ENCODE data around the gene LRP5.
A peak's percentile ranks its signal among the peaks of the same experiment; 100 is the strongest.

Gene LRP5

DNA sequence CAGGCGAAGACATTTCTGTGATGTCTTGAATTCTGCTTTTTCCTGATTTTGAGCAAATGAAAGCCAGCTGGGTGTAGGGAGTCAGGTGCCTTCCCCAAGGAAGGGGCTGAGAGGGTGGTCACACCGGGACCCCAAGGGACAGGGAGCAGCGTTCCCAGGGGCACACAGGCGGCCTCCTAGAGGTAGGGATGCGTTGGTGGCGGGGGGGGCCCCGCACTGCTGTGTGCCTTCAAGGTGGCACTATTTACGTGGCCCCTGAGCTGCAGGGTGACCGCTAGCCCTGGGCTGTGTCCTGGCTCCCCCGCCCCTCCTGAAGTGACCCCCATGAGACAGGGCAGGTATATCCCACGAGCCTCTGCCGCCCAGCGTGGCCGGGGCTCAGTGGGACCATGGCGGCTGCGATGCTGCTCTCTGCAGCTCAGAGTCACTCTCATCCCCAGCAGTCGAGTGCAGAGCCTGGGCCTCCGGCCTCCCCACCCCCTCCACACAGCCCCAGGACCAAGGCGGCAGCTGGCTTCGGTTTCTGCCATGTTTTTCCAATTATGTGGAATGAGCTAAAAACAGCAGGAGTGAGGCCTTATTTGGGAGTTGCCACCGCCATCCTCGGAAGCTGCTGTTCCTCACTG is 60.9 kb downstream of the LRP5 start:
- no peak for TF ChIP-seq CTCF (IDR thresholded peaks at IDR 0.05; ENCODE audit: control insufficient read depth, insufficient read depth, low read depth, low read length, missing control alignments)
- H3K4me3 ChIP-seq (ENCODE audit: control insufficient read depth, low read depth, low read length), result no peak overlapping the region
- peak; percentile 66 for DNase-seq (ENCODE audit: low read depth)

GRCh38 chr11:68373815-68374501 is 61.6 kb downstream of the LRP5 start:
- no peak overlapping the region for H3K4me3 ChIP-seq (ENCODE audit: control insufficient read depth, low read depth, low read length)
- TF ChIP-seq CTCF (IDR thresholded peaks at IDR 0.05; ENCODE audit: control insufficient read depth, insufficient read depth, low read depth, low read length, missing control alignments), result no peak
- no peak for DNase-seq (ENCODE audit: low read depth)

DNA sequence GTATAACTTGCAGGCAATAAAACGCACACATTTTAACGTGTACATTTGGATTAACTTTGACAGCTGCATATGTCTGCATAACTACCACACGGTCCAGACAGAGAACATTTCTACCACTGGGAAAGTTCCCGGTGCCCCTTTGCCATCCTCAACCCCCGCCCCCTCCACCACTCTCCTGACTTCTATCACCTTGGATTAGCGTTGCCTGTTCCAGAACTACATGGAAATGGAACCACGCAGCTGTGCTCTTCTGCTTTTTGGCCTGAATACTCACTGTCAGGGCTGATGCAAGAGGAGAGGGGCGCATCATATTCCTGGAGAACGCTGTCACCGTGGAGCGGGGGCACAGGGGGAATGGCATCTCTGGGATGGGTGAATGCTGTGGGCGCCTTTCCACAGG is 62.1 kb downstream of the LRP5 start:
- no peak overlapping the region for H3K4me3 ChIP-seq (ENCODE audit: control insufficient read depth, low read depth, low read length)
- DNase-seq (ENCODE audit: low read depth), result no peak
- TF ChIP-seq CTCF (IDR thresholded peaks at IDR 0.05; ENCODE audit: control insufficient read depth, insufficient read depth, low read depth, low read length, missing control alignments), result no peak

GRCh38 chr11:68375337-68375736 is 62.9 kb downstream of the LRP5 start:
- no peak for TF ChIP-seq CTCF (IDR thresholded peaks at IDR 0.05; ENCODE audit: control insufficient read depth, insufficient read depth, low read depth, low read length, missing control alignments)

DNA sequence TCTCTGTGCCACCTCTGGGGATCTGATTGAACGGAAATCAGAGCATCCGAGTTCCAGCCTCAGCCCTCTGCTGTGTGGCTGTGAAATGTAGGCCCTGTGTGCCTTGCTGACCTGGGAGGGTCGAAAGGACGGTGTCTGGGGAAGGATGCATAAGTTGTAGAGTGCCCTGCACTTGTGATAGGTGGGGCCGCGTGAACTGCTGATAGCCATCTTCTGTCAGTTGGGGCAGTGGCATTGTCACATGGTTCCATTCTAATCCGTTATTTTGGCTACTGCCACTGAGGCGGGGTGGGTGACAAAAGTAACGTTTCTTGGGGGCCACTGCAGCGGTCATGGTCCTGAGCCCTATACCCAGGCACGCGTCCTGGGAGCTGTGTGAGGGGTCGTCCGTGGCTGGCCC is 63.4 kb downstream of the LRP5 start:
- no peak for DNase-seq (ENCODE audit: low read depth)
- no peak overlapping the region for H3K4me3 ChIP-seq (ENCODE audit: control insufficient read depth, low read depth, low read length)
- TF ChIP-seq CTCF (IDR thresholded peaks at IDR 0.05; ENCODE audit: control insufficient read depth, insufficient read depth, low read depth, low read length, missing control alignments), result no peak

More at GRCh38 chr11:68375337-68375736, 62.9 kb downstream of the LRP5 start:
- DNase-seq (ENCODE audit: low read depth), result no peak
- H3K4me3 ChIP-seq (ENCODE audit: control insufficient read depth, low read depth, low read length), result no peak overlapping the region

GRCh38 chr11:68377389-68377795 is 65.0 kb downstream of the LRP5 start:
- TF ChIP-seq CTCF (IDR thresholded peaks at IDR 0.05; ENCODE audit: control insufficient read depth, insufficient read depth, low read depth, low read length, missing control alignments), result no peak
- H3K4me3 ChIP-seq (ENCODE audit: control insufficient read depth, low read depth, low read length), result no peak overlapping the region
- no peak for DNase-seq (ENCODE audit: low read depth)

All from AG09309 (cell line).